Measurements from ENCODE around the gene LDB3. TPM values are rescaled to one million over a fixed set of nuclear protein-coding genes. Genes with fewer than 3 reads are reported as not detected.

The LDB3 gene
- total RNA-seq, 1 donor from 2014 or later: not detected

- DNase-seq: no peak
Measured at GRCh38 chr10:86651631-86652331, 16.5 kb upstream of the LDB3 start.

GRCh38 chr10:86652361-86653202 is 15.7 kb upstream of the LDB3 start:
- DNase-seq: no peak

GRCh38 chr10:86653379-86653778 is 14.9 kb upstream of the LDB3 start:
- DNase-seq: no peak

DNA sequence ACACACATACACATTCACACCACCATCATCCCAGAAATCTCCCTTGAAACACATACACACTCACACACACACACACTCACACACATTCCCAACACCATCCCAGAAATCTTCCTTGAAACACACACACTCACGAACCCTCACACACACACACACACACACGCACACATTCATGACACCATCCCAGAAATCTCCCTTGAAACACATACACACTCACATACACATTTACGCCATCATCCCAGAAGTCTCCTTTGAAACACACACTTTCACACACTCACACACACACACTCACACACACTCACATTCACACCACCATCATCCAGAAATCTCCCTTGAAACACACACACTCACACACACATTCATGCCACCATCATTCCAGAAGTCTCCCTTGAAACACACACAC is 14.3 kb upstream of the LDB3 start:
- DNase-seq: no peak

DNA sequence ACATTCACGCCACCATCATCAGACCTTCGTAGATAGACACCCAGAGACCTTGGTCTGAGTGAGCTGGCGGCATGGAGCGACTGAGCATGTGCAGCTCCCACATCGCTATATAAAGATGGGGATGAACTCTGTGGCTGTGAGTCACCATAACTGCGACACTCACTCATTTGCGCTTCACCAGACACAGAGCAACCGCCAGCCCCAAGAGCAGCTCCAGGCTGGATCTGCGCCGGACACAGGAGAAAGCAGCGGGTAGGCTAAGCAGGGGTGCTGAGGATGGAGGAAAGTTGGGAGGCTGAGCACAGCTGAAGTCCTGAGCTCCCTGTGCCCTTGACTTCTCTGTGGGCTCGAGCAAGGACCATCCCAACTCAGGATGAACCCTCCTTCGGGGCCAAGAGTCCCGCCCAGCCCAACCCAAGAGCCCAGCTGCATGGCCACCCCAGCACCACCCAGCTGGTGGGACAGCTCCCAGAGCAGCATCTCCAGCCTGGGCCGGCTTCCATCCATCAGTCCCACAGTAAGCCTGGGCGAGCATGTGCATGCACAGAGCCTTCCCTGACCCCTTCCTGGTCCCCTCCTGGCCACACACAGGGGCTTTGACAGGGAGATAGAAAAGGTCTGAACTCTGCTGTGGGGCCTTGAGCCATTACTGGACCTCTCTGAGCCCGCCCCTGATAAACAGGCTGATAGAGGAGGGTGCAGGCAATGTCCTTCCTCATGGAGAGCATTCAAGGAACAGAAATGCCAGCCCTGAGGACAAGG is 13.7 kb upstream of the LDB3 start, which contains the start of gene OPN4:
Gene OPN4 (plus strand): TSS at position 137 of the 762 bp plus-strand sequence. CDS start 237 bp downstream, at position 374.
- DNase-seq: no peak

- no peak for DNase-seq
Measured at GRCh38 chr10:86655173-86655540, 13.2 kb upstream of the LDB3 start.

GRCh38 chr10:86655596-86655995 is 12.7 kb upstream of the LDB3 start:
- no peak for DNase-seq

GRCh38 chr10:86657011-86657395 is 11.3 kb upstream of the LDB3 start:
- no peak for DNase-seq

- DNase-seq: no peak
Measured at GRCh38 chr10:86657396-86658011, 10.8 kb upstream of the LDB3 start.

- DNase-seq: no peak
Measured at GRCh38 chr10:86658261-86658741, 10.0 kb upstream of the LDB3 start.

DNA sequence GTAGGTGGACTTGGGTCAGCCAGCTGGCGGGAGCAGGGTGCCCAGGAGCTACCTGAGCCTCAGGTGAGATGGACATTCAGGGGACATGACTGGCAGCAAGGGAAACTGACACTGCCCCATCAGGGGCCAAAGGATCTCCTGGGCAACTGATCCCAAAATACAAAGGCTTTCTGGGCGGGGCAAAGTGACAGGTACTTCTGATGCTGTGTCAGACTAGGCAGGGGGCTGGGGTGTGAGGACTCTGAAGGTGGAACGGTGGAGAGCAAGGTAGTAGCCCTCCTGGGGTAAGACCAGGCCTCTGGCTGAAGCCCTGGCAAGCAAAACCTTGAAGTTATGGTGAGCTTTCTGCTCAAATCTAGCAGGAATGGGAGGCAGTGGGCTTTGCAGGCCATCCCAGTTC is 9.6 kb upstream of the LDB3 start:
- DNase-seq: no peak

GRCh38 chr10:86659161-86659691 is 9.1 kb upstream of the LDB3 start:
- DNase-seq: no peak

GRCh38 chr10:86659721-86660453 is 8.4 kb upstream of the LDB3 start:
- no peak for DNase-seq

- DNase-seq: no peak
Measured at GRCh38 chr10:86661161-86662025, 6.9 kb upstream of the LDB3 start.

- DNase-seq: no peak
Measured at GRCh38 chr10:86662186-86663045, 5.9 kb upstream of the LDB3 start.

DNA sequence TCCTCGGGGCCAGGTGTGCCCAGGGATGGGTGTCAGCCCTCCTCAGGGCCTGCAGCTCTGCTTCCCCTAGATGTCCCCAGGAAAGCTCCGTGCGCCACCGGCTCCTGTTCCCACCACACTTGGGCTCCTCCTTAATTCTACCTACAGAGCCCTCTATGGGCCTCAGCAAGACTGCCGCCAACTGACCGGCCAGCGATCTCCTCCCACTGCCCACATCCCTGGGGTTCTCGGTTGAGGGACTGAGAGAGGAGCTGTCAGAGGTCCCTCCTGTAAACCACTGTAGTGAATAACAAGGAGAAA is 5.3 kb upstream of the LDB3 start:
- DNase-seq: no peak

DNA sequence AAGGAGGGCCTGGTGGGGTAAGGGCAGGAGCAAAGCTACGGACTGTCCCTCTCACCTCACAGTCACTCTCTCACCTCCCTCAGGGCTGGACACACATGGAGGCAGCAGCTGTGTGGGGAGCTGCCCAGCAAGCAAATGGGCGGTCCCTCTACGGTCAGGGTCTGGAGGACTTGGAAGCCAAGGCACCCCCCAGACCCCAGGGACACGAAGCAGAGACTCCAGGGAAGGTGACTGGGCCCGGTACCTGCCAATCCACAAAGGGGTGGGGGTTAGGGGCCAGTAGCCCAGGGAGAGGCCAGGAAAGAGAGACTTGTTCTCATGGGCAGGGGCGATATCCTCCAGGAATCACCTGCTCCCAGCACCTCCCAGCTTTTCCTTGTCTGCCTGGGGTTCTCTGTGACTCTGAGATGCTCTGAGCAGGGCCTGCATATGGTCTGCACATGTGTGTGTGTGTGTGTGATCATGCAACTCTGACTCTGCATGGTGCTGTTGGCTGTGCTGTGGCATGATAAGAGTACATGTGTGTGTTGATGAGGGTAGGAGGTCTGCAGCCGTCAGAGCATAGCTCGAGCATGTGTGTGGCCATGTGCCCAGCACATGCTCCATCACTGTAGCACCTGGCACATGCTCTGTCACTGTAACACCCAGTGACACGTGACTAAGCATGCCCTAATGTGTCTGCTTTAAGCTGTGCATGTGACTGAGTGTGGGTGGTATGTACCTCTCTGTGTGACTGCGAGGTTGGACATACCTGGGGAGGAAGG is 4.6 kb upstream of the LDB3 start:
- DNase-seq: no peak

- no peak for DNase-seq
Measured at GRCh38 chr10:86664341-86665217, 3.7 kb upstream of the LDB3 start.
